ENCODE measurements around the gene NIP7. TPM values are rescaled to one million over a fixed set of nuclear protein-coding genes. Genes with fewer than 3 reads are reported as not detected.

NIP7 gene
- total and polyA plus RNA-seq, 9 of the 15 experiments (the other 6 are each of a cell fraction or from before 2014, with no cell fraction given), result 28.9 to 85.5 (median 72.5) TPM

- H4K20me1 ChIP-seq (replicated peaks; ENCODE audit: control insufficient read depth, insufficient read depth, low read length), result peaks cover 40% of the 10 kb centered on the region
Observed at GRCh38 chr16:69326172-69326873, 13.2 kb upstream of the NIP7 start.

More at GRCh38 chr16:69326172-69326873, 13.2 kb upstream of the NIP7 start:
- Histone ChIP-seq H3K4me3 (no peak overlapping the region; the same call in 1 of the 2 replicates), H3K4me1 (replicated peaks in 1 of 2; ENCODE audit: control insufficient read depth in 2 of 2, insufficient read depth in 2 of 2, low read length in 2 of 2) (peaks cover 23 to 66% of the 10 kb centered on the region in 2 experiments; a peak in 4 of 5 replicates), H3K9me3 (replicated peaks; ENCODE audit: control insufficient read depth, insufficient read depth, low read depth, low read length) (no peaks in the 10 kb centered on the region), H3K27me3 (ENCODE audit: control insufficient read depth in 2 of 2, insufficient read depth in 2 of 2, low read length in 2 of 2) (no peaks in the 10 kb centered on the region), H3K27ac (ENCODE audit: extremely low read depth, low read depth, low read length) (no peak overlapping the region), H3K4me2 (ENCODE audit: insufficient read depth, low read length) (peak overlapping the region; percentile 53), H3K9ac (ENCODE audit: insufficient read depth in 1 of 2, low read depth in 2 of 2, low read length in 2 of 2) (no peak overlapping the region; a peak in 1 of 4 replicates), H3K79me2 (ENCODE audit: control insufficient read depth, insufficient read depth, low read length) (peaks cover 91% of the 10 kb centered on the region), H2AFZ (ENCODE audit: low read depth, low read length) (no peak overlapping the region), H3K36me3 (ENCODE audit: control insufficient read depth, insufficient read depth, low read length) (peaks cover 79% of the 10 kb centered on the region), H3K9me1 (ENCODE audit: control insufficient read depth, insufficient read depth, low read length) (no peaks in the 10 kb centered on the region)
- CTCF ChIA-PET (ENCODE audit: low intra/inter-chr PET ratio), result no interaction called here
- TF ChIP-seq FOS (IDR thresholded peaks at IDR 0.05; ENCODE audit: extremely low read depth, insufficient read length) (no peak), VEZF1 (CRISPR knock-in tag; IDR thresholded peaks at IDR 0.05) (no peak), POLR2A (conservative IDR thresholded peaks at IDR 0.05) (0 out of 2 replicates have a peak, but pooled peaks have one; percentile 46)
- DNase-seq (ENCODE audit: extremely low read depth in 1 of 4, low spot score in 3 of 4), result no peak
- intact Hi-C loops (cut with micrococcal nuclease) (no loop called here), in situ Hi-C loops (cut with MboI) (no loop called here)
- BruUV-seq (replicated peaks), result no TSS peak
- POLR2A ChIA-PET, result interaction anchor here (0.7 to 5.1 kb wide), 6 partner anchors 10 to 767 kb away, joined by 3 to 51 read pairs (median 4); partner anchors contain the start of genes COG8 and NIP7
- WGBS (ENCODE audit: insufficient coverage, low coverage, missing lambda C conversion rate), result 52% methylated on average over 7 of the region's 7 CpGs
- peak; percentile 77 for FAIRE-seq
- no peak for ATAC-seq

Data from K562 (cell line).